Measurements from ENCODE around the gene ZBP1.

Gene ZBP1

GRCh38 chr20:57576617-57577550 lies 43.3 kb downstream of the ZBP1 start:
- H3K4me2 ChIP-seq (ENCODE audit: low read length) = no peak overlapping the region
- H3K9ac ChIP-seq (ENCODE audit: low read depth, low read length) = no peak overlapping the region
- H3K36me3 ChIP-seq (ENCODE audit: insufficient read depth, low read length) = no peaks in the 10 kb centered on the region
- H3K27me3 ChIP-seq (ENCODE audit: control insufficient read depth, insufficient read depth, low read length) = peaks cover 89% of the 10 kb centered on the region
- no peaks in the 10 kb centered on the region for H3K9me3 ChIP-seq (replicated peaks; ENCODE audit: low read length)
- H3K4me3 ChIP-seq (ENCODE audit: low read length) = no peak overlapping the region
- no peaks in the 10 kb centered on the region for H3K4me1 ChIP-seq (ENCODE audit: control insufficient read depth, insufficient read depth, low read length)

- Histone ChIP-seq H3K4me1 (ENCODE audit: control insufficient read depth, insufficient read depth, low read length) (no peaks in the 10 kb centered on the region), H3K9ac (ENCODE audit: low read depth, low read length) (no peak overlapping the region), H3K27me3 (ENCODE audit: control insufficient read depth, insufficient read depth, low read length) (peaks cover 83% of the 10 kb centered on the region), H3K9me3 (replicated peaks; ENCODE audit: low read length) (no peaks in the 10 kb centered on the region), H3K4me3 (ENCODE audit: low read length) (no peak overlapping the region), H3K36me3 (ENCODE audit: insufficient read depth, low read length) (no peaks in the 10 kb centered on the region), H3K4me2 (ENCODE audit: low read length) (no peak overlapping the region)
These were observed 44.2 kb downstream of the ZBP1 start for GRCh38 chr20:57576002-57576401.

DNA sequence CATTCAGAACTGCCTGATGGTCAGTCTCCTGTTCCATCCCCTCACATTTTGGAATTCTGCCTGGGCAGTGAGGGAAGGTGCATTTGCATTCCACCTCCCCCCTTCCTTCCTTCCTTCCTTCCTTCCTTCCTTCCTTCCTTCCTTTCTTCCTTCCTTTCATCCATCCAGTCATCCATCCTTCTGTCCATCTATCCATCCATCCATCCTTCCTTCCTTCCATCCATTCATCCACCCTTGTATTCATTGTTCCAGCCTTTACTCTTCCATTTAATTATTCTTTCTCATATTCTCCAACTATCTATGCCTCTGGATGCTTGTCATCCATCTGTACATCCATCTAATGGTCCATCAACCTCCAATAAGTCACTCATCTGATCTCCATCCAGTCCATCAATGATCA lies 45.3 kb downstream of the ZBP1 start:
- H3K36me3 ChIP-seq (ENCODE audit: insufficient read depth, low read length) = no peaks in the 10 kb centered on the region
- no peak overlapping the region for H3K4me2 ChIP-seq (ENCODE audit: low read length)
- H3K9me3 ChIP-seq (replicated peaks; ENCODE audit: low read length) = no peaks in the 10 kb centered on the region
- H3K9ac ChIP-seq (ENCODE audit: low read depth, low read length) = no peak overlapping the region
- no peaks in the 10 kb centered on the region for H3K4me1 ChIP-seq (ENCODE audit: control insufficient read depth, insufficient read depth, low read length)
- peaks cover 84% of the 10 kb centered on the region for H3K27me3 ChIP-seq (ENCODE audit: control insufficient read depth, insufficient read depth, low read length)
- H3K4me3 ChIP-seq (ENCODE audit: low read length) = no peak overlapping the region

DNA sequence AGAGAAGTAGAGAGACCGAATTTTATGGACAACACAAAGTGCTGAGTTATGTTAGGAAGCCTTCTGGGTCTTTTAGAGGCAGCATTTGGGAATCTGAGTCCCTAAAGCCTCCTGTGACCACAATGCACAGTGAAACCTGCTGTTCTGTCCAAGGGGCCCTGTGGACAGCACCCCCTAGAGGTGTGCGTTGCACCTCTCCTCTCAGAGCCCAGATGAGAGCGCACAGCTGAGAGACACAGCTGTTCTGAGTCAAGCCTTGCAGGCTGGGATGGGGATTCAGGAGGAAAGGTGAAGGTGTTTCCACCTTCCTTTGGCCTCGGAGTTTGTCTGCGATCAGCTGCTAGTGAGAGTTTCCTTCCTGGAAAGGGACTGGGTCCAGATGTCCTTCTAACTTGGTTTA lies 46.3 kb downstream of the ZBP1 start:
- Histone ChIP-seq H3K4me3 (ENCODE audit: low read length) (no peak overlapping the region), H3K9me3 (replicated peaks; ENCODE audit: low read length) (no peaks in the 10 kb centered on the region), H3K27me3 (ENCODE audit: control insufficient read depth, insufficient read depth, low read length) (peaks cover 84% of the 10 kb centered on the region), H3K9ac (ENCODE audit: low read depth, low read length) (no peak overlapping the region), H3K36me3 (ENCODE audit: insufficient read depth, low read length) (no peaks in the 10 kb centered on the region), H3K4me2 (ENCODE audit: low read length) (no peak overlapping the region), H3K4me1 (ENCODE audit: control insufficient read depth, insufficient read depth, low read length) (no peaks in the 10 kb centered on the region)

- Histone ChIP-seq H3K4me2 (ENCODE audit: low read length) (no peak overlapping the region), H3K4me3 (ENCODE audit: low read length) (no peak overlapping the region), H3K9ac (ENCODE audit: low read depth, low read length) (no peak overlapping the region), H3K36me3 (ENCODE audit: insufficient read depth, low read length) (no peaks in the 10 kb centered on the region), H3K27me3 (ENCODE audit: control insufficient read depth, insufficient read depth, low read length) (peaks cover 84% of the 10 kb centered on the region), H3K9me3 (replicated peaks; ENCODE audit: low read length) (no peaks in the 10 kb centered on the region), H3K4me1 (ENCODE audit: control insufficient read depth, insufficient read depth, low read length) (no peaks in the 10 kb centered on the region)
These were observed 47.0 kb downstream of the ZBP1 start for GRCh38 chr20:57573242-57573641.

GRCh38 chr20:57571782-57572416 lies 48.3 kb downstream of the ZBP1 start:
- Histone ChIP-seq H3K9me3 (replicated peaks; ENCODE audit: low read length) (no peaks in the 10 kb centered on the region), H3K27me3 (ENCODE audit: control insufficient read depth, insufficient read depth, low read length) (peaks cover 91% of the 10 kb centered on the region), H3K4me1 (ENCODE audit: control insufficient read depth, insufficient read depth, low read length) (no peaks in the 10 kb centered on the region), H3K4me2 (ENCODE audit: low read length) (no peak overlapping the region), H3K36me3 (ENCODE audit: insufficient read depth, low read length) (no peaks in the 10 kb centered on the region), H3K4me3 (ENCODE audit: low read length) (no peak overlapping the region), H3K9ac (ENCODE audit: low read depth, low read length) (no peak overlapping the region)

DNA sequence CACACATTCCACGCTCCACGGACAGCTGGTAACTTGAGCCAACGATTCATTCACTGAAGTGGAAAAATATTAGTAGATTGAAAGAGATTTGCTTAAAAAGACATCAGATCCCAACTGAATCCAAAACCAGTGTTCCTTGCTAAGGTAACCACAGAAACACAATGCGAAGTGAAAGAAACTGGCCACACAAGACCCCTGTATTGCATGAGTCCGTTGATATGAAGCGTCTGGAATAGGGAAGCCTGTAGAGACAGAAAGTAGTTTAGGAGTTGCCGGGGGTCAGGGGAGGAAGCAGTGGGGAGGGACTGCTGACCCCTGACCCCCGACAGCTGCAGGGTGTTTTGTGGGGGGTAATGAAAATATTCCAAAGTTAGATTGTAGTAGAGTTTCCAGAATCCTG lies 49.3 kb downstream of the ZBP1 start:
- H3K4me3 ChIP-seq (ENCODE audit: low read length) = no peak overlapping the region
- no peak overlapping the region for H3K9ac ChIP-seq (ENCODE audit: low read depth, low read length)
- H3K36me3 ChIP-seq (ENCODE audit: insufficient read depth, low read length) = no peaks in the 10 kb centered on the region
- no peak overlapping the region for H3K4me2 ChIP-seq (ENCODE audit: low read length)
- no peaks in the 10 kb centered on the region for H3K9me3 ChIP-seq (replicated peaks; ENCODE audit: low read length)
- H3K4me1 ChIP-seq (ENCODE audit: control insufficient read depth, insufficient read depth, low read length) = no peaks in the 10 kb centered on the region
- peaks cover 88% of the 10 kb centered on the region for H3K27me3 ChIP-seq (ENCODE audit: control insufficient read depth, insufficient read depth, low read length)

DNA sequence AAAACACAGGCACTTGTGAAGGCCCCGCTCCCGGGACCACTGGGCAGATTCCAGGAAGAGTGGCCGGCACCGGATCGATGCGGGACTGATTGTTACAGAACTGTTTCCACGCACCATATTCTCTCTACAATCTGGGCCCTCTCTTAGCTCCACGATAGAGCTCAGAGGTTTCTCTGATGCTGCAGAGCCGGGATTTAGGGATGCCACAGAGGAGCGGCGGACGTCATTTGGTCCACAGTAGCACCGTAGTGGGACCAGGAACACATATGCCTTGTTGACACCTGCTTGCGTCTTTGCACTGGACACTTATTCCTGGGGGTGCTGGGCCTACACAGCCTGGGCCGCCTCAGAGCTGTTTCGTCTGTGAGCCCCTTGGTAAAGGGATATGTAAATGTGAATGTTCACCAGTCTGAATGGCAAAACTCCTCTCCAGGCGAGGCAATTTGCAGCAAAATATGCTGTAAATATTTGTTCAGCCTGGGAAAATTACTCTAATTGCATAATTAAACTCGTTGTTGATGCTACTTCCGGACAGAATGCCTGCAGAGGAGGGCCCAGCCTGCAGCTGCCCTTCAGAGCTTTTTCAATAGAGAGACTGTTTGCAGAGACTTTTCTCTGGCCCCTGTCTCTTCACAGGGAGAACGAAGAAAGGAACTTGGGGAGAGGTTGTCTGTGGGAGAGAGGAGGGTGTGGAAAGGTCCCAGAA lies 49.9 kb downstream of the ZBP1 start:
- Histone ChIP-seq H3K9me3 (replicated peaks; ENCODE audit: low read length) (no peaks in the 10 kb centered on the region), H3K4me1 (ENCODE audit: control insufficient read depth, insufficient read depth, low read length) (no peaks in the 10 kb centered on the region), H3K27me3 (ENCODE audit: control insufficient read depth, insufficient read depth, low read length) (peaks cover 81% of the 10 kb centered on the region)

GRCh38 chr20:57568960-57569359 lies 51.3 kb downstream of the ZBP1 start:
- no peak overlapping the region for H3K9ac ChIP-seq (ENCODE audit: low read depth, low read length)
- no peaks in the 10 kb centered on the region for H3K4me1 ChIP-seq (ENCODE audit: control insufficient read depth, insufficient read depth, low read length)
- H3K4me3 ChIP-seq (ENCODE audit: low read length) = no peak overlapping the region
- no peaks in the 10 kb centered on the region for H3K9me3 ChIP-seq (replicated peaks; ENCODE audit: low read length)
- H3K4me2 ChIP-seq (ENCODE audit: low read length) = no peak overlapping the region
- H3K27me3 ChIP-seq (ENCODE audit: control insufficient read depth, insufficient read depth, low read length) = peaks cover 68% of the 10 kb centered on the region
- no peaks in the 10 kb centered on the region for H3K36me3 ChIP-seq (ENCODE audit: insufficient read depth, low read length)

More for the DNA sequence above, 49.9 kb downstream of the ZBP1 start:
- no peaks in the 10 kb centered on the region for H3K36me3 ChIP-seq (ENCODE audit: insufficient read depth, low read length)
- no peak overlapping the region for H3K9ac ChIP-seq (ENCODE audit: low read depth, low read length)
- no peak overlapping the region for H3K4me2 ChIP-seq (ENCODE audit: low read length)
- H3K4me3 ChIP-seq (ENCODE audit: low read length) = no peak overlapping the region

GRCh38 chr20:57568088-57568896 lies 51.9 kb downstream of the ZBP1 start:
- Histone ChIP-seq H3K4me1 (ENCODE audit: control insufficient read depth, insufficient read depth, low read length) (no peaks in the 10 kb centered on the region), H3K9me3 (replicated peaks; ENCODE audit: low read length) (no peaks in the 10 kb centered on the region), H3K9ac (ENCODE audit: low read depth, low read length) (no peak overlapping the region), H3K4me3 (ENCODE audit: low read length) (no peak overlapping the region), H3K4me2 (ENCODE audit: low read length) (no peak overlapping the region), H3K27me3 (ENCODE audit: control insufficient read depth, insufficient read depth, low read length) (peaks cover 64% of the 10 kb centered on the region), H3K36me3 (ENCODE audit: insufficient read depth, low read length) (no peaks in the 10 kb centered on the region)

Measured in skeletal muscle satellite cell (primary cell).